Esophagus (tissue), 2 donors: ENCODE data around the gene COPG2. TPM values are rescaled to one million over a fixed set of nuclear protein-coding genes. Genes with fewer than 3 reads are reported as not detected.

ENCODE experiments used
- H3K27ac ChIP-seq, 2 donors: one replicate each; pipeline ENCODE4 v1.5.1; 2013; ENCODE audit warnings: low read depth in 2 of 2, mild to moderate bottlenecking in 2 of 2, inconsistent platforms in 1 of 2, low read length in 1 of 2, moderate library complexity in 1 of 2
- H3K27me3 ChIP-seq, 2 donors: one replicate each; pipeline ENCODE4 v1.6.1; 2013; ENCODE audit warnings: low read length in 2 of 2, control low read depth in 1 of 2, mild to moderate bottlenecking in 1 of 2; ENCODE audit not compliant: insufficient read depth in 2 of 2, control insufficient read depth in 1 of 2
- H3K36me3 ChIP-seq, 2 donors: one replicate each; pipeline ENCODE4 v1.6.1; 2013; ENCODE audit warnings: low read length in 1 of 2; ENCODE audit not compliant: control insufficient read depth in 2 of 2, insufficient read depth in 2 of 2
- H3K4me1 ChIP-seq, 2 donors: one replicate each; pipeline ENCODE4 v1.6.1; 2013; ENCODE audit warnings: low read length in 1 of 2; ENCODE audit not compliant: control insufficient read depth in 2 of 2, insufficient read depth in 2 of 2
- H3K4me3 ChIP-seq, 2 donors: one replicate each; pipeline ENCODE4 v1.5.1; 2013; ENCODE audit warnings: low read length in 2 of 2, mild to moderate bottlenecking in 2 of 2, low read depth in 1 of 2, moderate library complexity in 1 of 2
- H3K9me3 ChIP-seq, 2 donors: one replicate each; pipeline ENCODE4 v1.6.1; 2013; ENCODE audit warnings: mild to moderate bottlenecking in 2 of 2, low read depth in 1 of 2, low read length in 1 of 2, moderate library complexity in 1 of 2; ENCODE audit not compliant: control insufficient read depth in 2 of 2, insufficient read depth in 1 of 2
- WGBS, 2 donors: extraction: QIAGEN DNeasy Blood & Tissue Kit; methylation state at CpG; one replicate each; pipeline ENCODE4 v1.1.7; 2013; 5-methylcytosine and 5-hydroxymethylcytosine counted together
- polyA plus RNA-seq, 2 donors: library from polyadenylated mRNA; stranded (reverse); fragments of 200-250 nt; gene quantifications; one replicate each; pipeline ENCODE4 v1.2.3, GENCODE V29; 2013
- donor health status: healthy with polysubstance abuse.
- donor health status: Bipolar disorder and iron deficiency.

COPG2 gene
- 10 to 100 TPM in 1 of 2 donors, 1 to 10 TPM in 1; 6.6 to 14.2 TPM for polyA plus RNA-seq

DNA sequence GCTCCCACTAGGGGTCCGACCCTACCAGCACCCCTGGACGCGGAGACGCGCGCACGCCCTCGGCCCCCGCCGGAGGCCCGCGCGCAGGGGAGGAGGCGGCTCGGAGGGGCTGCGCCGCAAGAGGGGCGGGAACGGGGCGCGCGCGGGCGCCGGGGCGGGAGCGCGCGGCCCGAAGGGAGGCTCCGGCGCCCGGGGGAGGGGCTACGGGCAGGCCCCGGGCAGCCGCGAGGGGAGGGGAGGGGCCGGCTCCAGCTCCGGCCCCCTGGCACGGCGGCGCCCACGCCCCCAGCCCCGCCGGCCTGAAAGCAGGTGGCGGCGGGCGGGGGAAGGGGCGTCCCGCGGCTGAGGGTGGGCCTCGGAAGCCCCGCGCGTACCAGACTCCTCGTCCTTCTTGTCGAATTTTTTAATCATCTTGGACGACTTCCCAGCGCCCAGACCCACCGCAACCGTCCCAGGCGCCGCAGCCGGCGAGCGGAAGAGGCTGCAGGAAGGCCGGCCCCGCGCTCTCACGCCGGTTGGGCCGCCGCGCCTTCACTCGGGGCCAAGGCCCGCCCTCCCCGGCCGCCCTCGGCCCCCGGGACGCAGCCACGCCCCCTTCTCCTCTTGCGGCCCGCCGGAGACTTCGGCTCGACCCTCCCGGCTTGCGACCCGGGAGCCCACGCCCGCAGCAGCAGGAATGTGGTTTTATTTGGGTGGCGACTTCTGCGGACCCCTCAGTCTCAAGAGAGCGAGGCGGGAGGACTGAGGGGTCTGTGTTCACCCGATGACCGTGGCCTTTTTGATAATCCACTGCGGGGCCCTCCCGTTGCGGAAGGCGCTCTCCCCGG lies at the start of gene COPG2:
COPG2 (minus strand) TSS at position 491 of the 827 bp plus-strand sequence; CDS start at position 411, 80 bp downstream.
- H3K9me3 ChIP-seq = no peaks in the 10 kb centered on the region
- H3K27ac ChIP-seq = peak within 1 kb of the TSS; percentile 78 to 80
- H3K4me1 ChIP-seq = peaks cover 0 to 4% of the 10 kb centered on the region in 2 donors
- 1% methylated on average over 74 to 103 of the region's 103 CpGs for WGBS, 2 donors
- H3K27me3 ChIP-seq = no peaks in the 10 kb centered on the region
- H3K4me3 ChIP-seq = peak within 1 kb of the TSS; percentile 84 to 85
- H3K36me3 ChIP-seq = no peaks in the 10 kb centered on the region

DNA sequence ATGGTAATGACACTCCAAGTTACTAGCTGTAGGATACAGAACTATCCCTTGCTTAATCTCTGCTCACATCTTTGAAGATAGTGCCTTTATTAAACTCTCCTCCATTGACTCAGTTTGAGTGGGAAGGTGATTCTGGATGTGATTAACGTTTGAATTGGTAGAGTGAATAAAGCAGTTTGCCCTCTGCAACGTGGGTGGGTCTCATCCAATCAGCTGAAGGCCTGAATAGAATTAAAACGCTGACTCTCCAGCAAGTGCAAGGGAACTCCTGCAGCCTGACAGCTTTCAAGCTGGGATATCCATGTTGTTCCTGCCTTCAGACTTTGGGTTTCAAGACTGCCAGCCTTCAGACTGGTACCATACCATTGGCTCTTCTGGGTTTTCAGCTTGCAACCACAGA lies 43.9 kb upstream of the COPG2 start:
- no peaks in the 10 kb centered on the region for H3K9me3 ChIP-seq
- 26 to 30% methylated on average over 3 of the region's 3 CpGs for WGBS, 2 donors
- H3K4me3 ChIP-seq = no peak overlapping the region
- no peaks in the 10 kb centered on the region for H3K27me3 ChIP-seq
- no peaks in the 10 kb centered on the region for H3K4me1 ChIP-seq
- H3K36me3 ChIP-seq = no peaks in the 10 kb centered on the region
- no peak overlapping the region for H3K27ac ChIP-seq

GRCh38 chr7:130708766-130709165 lies 40.2 kb upstream of the COPG2 start:
- no peak overlapping the region for H3K27ac ChIP-seq

DNA sequence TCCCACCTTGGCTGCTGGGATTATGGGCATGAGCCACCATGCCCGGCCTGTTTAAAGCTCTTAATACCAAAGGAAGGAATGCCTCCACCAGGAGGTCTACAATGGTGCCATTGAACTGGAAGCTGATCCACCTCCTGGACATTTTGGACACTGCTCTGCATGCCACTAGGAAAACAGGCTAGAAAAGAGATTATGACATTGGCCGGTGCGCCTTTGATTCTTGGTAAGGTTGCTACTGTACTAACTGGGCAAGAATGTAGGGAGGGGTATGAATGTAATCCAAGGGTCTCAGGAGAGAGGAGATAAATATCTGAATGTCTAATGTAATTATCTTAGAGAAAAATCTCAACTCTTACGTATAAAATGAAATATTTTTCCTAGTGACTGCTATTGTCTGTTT lies 39.5 kb upstream of the COPG2 start:
- H3K27me3 ChIP-seq = no peaks in the 10 kb centered on the region
- WGBS, 2 donors = 92% methylated on average over 4 of the region's 4 CpGs
- H3K36me3 ChIP-seq = no peaks in the 10 kb centered on the region
- no peak overlapping the region for H3K27ac ChIP-seq
- no peak overlapping the region for H3K4me3 ChIP-seq
- H3K9me3 ChIP-seq = no peaks in the 10 kb centered on the region
- H3K4me1 ChIP-seq = no peaks in the 10 kb centered on the region

More at GRCh38 chr7:130708766-130709165, 40.2 kb upstream of the COPG2 start:
- H3K36me3 ChIP-seq = no peaks in the 10 kb centered on the region
- no peaks in the 10 kb centered on the region for H3K9me3 ChIP-seq
- WGBS, 2 donors = 89 to 90% methylated on average over 4 of the region's 4 CpGs
- H3K4me3 ChIP-seq = no peak overlapping the region
- no peaks in the 10 kb centered on the region for H3K4me1 ChIP-seq
- no peaks in the 10 kb centered on the region for H3K27me3 ChIP-seq

- H3K9me3 ChIP-seq = no peaks in the 10 kb centered on the region
- H3K27me3 ChIP-seq = peaks cover 0 to 4% of the 10 kb centered on the region in 2 donors
- H3K4me1 ChIP-seq = no peaks in the 10 kb centered on the region
- H3K27ac ChIP-seq = no peak overlapping the region
- H3K36me3 ChIP-seq = no peaks in the 10 kb centered on the region
- H3K4me3 ChIP-seq = no peak overlapping the region
- WGBS, 2 donors = 84 to 97% methylated on average over 1 of the region's 1 CpG
Measured at GRCh38 chr7:130703851-130704250, 35.3 kb upstream of the COPG2 start.

- Histone ChIP-seq H3K27ac (no peak overlapping the region), H3K4me1 (no peaks in the 10 kb centered on the region), H3K4me3 (no peak overlapping the region), H3K36me3 (no peaks in the 10 kb centered on the region), H3K27me3 (peaks cover 0 to 4% of the 10 kb centered on the region in 2 donors), H3K9me3 (no peaks in the 10 kb centered on the region)
- WGBS, 2 donors = 91 to 95% methylated on average over 2 of the region's 2 CpGs
Measured at GRCh38 chr7:130701650-130702049, 33.1 kb upstream of the COPG2 start.

DNA sequence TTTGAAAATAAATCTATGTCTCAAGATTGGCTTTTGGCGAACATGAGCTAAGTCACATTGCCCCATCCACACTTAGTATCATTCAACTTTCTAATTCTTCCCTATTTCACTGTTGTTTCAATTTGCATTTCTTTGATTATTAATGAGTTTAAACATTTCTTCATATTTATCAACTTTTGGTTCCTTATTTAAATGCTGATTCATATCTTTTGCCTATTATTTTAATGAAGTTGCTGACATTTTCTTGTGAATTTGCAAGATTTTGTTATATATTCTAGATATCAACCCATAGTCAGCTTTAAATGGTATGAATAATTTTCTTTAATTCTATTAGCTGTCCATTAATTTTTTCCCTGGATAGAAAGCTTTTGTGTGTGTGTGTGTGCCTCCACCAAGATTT lies 32.2 kb upstream of the COPG2 start:
- no peaks in the 10 kb centered on the region for H3K36me3 ChIP-seq
- no peak overlapping the region for H3K27ac ChIP-seq
- H3K4me1 ChIP-seq = no peaks in the 10 kb centered on the region
- WGBS, 2 donors = 97% methylated on average over 1 of the region's 1 CpG
- no peaks in the 10 kb centered on the region for H3K9me3 ChIP-seq
- H3K27me3 ChIP-seq = peaks cover 0 to 4% of the 10 kb centered on the region in 2 donors
- no peak overlapping the region for H3K4me3 ChIP-seq

GRCh38 chr7:130699686-130700085 lies 31.1 kb upstream of the COPG2 start:
- H3K27ac ChIP-seq = no peak overlapping the region
- 50 to 53% methylated on average over 4 of the region's 4 CpGs for WGBS, 2 donors
- no peak overlapping the region for H3K4me3 ChIP-seq
- H3K36me3 ChIP-seq = no peaks in the 10 kb centered on the region
- H3K9me3 ChIP-seq = no peaks in the 10 kb centered on the region
- no peaks in the 10 kb centered on the region for H3K4me1 ChIP-seq
- peaks cover 0 to 4% of the 10 kb centered on the region in 2 donors for H3K27me3 ChIP-seq

GRCh38 chr7:130697820-130698219 lies 29.3 kb upstream of the COPG2 start:
- WGBS, 2 donors = 75 to 86% methylated on average over 2 of the region's 2 CpGs
- no peaks in the 10 kb centered on the region for H3K4me1 ChIP-seq
- no peaks in the 10 kb centered on the region for H3K36me3 ChIP-seq
- no peak overlapping the region for H3K27ac ChIP-seq
- H3K9me3 ChIP-seq = no peaks in the 10 kb centered on the region
- H3K4me3 ChIP-seq = no peak overlapping the region
- H3K27me3 ChIP-seq = peaks cover 0 to 4% of the 10 kb centered on the region in 2 donors

- Histone ChIP-seq H3K4me1 (no peaks in the 10 kb centered on the region), H3K27me3 (peaks cover 0 to 4% of the 10 kb centered on the region in 2 donors), H3K9me3 (no peaks in the 10 kb centered on the region), H3K27ac (no peak overlapping the region), H3K4me3 (no peak overlapping the region), H3K36me3 (no peaks in the 10 kb centered on the region)
- 50 to 58% methylated on average over 2 of the region's 2 CpGs for WGBS, 2 donors
Measured at GRCh38 chr7:130695840-130696239, 27.3 kb upstream of the COPG2 start.
